ENCODE results near the gene FBXO2. TPM values are rescaled to one million over a fixed set of nuclear protein-coding genes. Genes with fewer than 3 reads are reported as not detected.

Gene FBXO2
- 5.6 and 6.3 TPM in 2 replicates for total RNA-seq
- long read RNA-seq, partial matches to known transcripts, result 1 of 1 reads
- long read RNA-seq, other reads (novel, unspliced or antisense), result 0 of 1 reads

DNA sequence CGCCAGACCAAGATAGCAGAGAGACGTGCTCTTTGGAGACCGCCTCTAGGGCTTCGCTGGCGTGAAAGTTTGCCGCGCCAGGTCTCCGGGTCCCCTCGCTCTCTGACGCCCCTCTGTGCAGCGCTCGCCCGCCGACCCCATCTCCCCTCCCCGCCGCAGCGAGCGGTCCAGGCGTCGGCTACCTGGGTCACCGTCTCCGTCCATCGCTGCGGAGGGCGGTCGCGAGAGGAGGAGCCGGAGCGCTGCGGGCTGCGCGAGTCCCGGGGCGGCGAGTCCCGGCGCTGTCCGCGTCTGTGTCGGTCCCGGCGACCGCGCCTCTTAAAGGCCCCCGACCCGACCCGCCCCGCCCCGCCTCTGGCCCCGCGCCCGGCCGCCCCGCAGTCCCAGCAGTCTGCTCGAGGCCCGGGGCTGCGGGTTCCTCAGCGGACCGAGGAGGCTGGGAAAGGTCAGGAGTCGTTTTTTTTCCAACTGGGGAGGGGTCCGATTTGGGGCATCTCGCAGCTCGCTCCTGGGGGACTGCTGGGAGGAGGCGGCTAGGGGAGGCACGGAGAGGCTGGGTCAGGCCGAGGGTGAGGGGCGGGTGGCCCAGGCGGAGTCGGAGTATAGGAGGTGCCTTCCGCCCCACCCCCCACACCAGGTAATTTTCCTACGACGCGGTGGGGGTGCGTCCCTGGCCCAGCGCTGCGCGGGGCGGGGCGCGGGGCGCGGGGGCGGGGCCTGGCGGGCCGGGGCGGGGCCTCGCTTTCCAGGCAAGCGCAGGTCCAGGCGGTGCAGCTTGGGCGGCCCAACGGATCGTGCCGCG, at the start of gene FBXO2, which contains the start of gene FBXO44:
Gene FBXO2, minus strand, starts transcription at position 293 of the 802 bp plus-strand sequence. Its CDS starts 89 bp downstream, at position 204.
Gene FBXO44, plus strand, starts transcription at position 741 of the 802 bp plus-strand sequence. CDS start 959 bp downstream, outside the sequence.
- peaks cover 32% of the 10 kb centered on the region for H3K27me3 Mint-ChIP-seq
- no peak for TF ChIP-seq CTCF (IDR thresholded peaks at IDR 0.05; ENCODE audit: unreplicated experiment)
- no peaks in the 10 kb centered on the region for H3K9me3 Mint-ChIP-seq (ENCODE audit: low read depth)
- peak within 1 kb of the TSS; percentile 70 for H3K4me3 Mint-ChIP-seq (ENCODE audit: low read depth)
- peak within 1 kb of the TSS; percentile 45 for H3K27ac Mint-ChIP-seq
- H3K4me1 Mint-ChIP-seq (ENCODE audit: low read depth), result peaks cover 9% of the 10 kb centered on the region
- no peak for DNase-seq (ENCODE audit: low spot score, unreplicated experiment)
- H3K36me3 Mint-ChIP-seq (ENCODE audit: insufficient read depth), result peaks cover 2% of the 10 kb centered on the region

DNA sequence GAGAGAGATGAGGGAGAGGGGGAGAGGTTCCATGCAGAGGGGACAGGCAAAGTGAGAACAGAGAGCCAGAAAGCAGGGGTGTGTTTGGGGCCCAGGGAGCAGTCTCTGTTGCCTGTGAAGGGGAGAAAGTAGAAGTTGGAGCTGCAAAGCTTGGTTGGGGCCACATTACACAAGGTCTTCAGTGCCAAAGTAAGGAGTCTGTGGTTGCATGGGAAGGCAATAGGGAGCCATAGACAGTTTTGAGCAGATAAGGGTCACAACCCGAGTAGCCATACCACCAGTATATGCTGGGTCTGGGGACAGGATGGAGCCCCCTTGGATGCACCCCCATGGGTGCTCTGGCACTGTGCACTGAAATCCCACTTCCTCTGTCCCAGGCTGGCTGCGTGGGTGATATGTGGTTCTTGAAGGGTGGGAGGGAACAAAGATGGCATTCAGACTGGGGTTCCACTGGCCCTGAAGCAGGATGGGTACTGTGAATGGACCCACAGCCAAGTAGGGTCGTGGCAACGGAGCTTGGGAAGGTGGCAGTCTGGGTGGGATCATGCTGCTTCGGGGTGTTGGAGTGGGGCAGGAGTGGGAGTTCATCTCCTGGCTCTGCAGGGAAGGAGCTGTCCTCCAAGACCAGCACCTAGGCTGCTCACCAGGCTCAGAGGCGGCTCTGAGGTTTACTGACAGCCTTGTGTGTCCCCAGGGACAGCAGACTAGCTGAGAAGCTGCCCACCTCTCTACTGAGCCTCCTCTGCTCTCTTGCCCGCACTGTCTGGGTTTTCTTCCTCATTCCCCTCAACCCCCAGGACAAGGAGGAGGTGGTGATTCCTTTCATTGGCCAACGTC, 49.3 kb upstream of the FBXO2 start:
- Mint-ChIP-seq H3K9me3 (ENCODE audit: low read depth) (no peaks in the 10 kb centered on the region), H3K27me3 (peaks cover 30% of the 10 kb centered on the region), H3K4me1 (ENCODE audit: low read depth) (no peaks in the 10 kb centered on the region), H3K4me3 (ENCODE audit: low read depth) (no peak overlapping the region), H3K36me3 (ENCODE audit: insufficient read depth) (no peaks in the 10 kb centered on the region), H3K27ac (no peak overlapping the region)
- no peak for TF ChIP-seq CTCF (IDR thresholded peaks at IDR 0.05; ENCODE audit: unreplicated experiment)
- DNase-seq (ENCODE audit: low spot score, unreplicated experiment), result no peak

DNA sequence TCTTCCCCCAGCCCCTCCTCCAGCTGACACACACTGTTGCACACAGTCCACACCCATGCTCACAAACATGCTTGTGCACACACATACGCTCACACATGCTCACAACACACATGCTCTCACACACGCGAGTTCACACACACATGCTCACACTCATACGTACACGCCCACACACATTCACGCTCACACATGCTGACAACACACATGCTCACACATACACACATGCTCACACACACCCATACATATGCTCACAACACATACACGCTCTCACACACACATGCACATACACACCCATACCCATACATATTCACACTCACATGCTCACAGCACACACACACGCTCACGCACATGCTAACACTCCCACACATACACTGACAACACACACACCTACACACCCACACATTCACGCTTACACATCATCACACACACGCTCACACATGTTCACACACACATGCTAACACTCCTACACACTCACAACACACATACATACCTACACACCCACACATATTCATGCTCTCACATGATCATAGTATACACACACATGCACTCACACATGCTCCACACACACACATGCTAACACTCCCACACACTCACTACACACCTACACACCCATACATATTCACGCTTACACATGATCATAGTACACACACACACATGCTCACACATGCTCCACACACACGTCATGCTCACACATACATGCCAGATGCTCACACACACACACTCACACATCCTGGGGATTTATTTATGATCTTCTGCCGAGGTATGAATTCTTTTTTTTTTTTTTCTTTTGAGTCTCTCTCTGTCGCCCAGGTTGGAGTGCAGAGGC, 48.0 kb upstream of the FBXO2 start:
- DNase-seq (ENCODE audit: low spot score, unreplicated experiment), result no peak
- H3K9me3 Mint-ChIP-seq (ENCODE audit: low read depth), result no peaks in the 10 kb centered on the region
- peaks cover 30% of the 10 kb centered on the region for H3K27me3 Mint-ChIP-seq
- H3K36me3 Mint-ChIP-seq (ENCODE audit: insufficient read depth), result no peaks in the 10 kb centered on the region
- TF ChIP-seq CTCF (IDR thresholded peaks at IDR 0.05; ENCODE audit: unreplicated experiment), result no peak
- no peak overlapping the region for H3K27ac Mint-ChIP-seq
- H3K4me1 Mint-ChIP-seq (ENCODE audit: low read depth), result no peaks in the 10 kb centered on the region
- no peak overlapping the region for H3K4me3 Mint-ChIP-seq (ENCODE audit: low read depth)

- Mint-ChIP-seq H3K9me3 (ENCODE audit: low read depth) (no peaks in the 10 kb centered on the region), H3K27me3 (peaks cover 30% of the 10 kb centered on the region), H3K27ac (no peak overlapping the region), H3K36me3 (ENCODE audit: insufficient read depth) (no peaks in the 10 kb centered on the region), H3K4me3 (ENCODE audit: low read depth) (no peak overlapping the region), H3K4me1 (ENCODE audit: low read depth) (no peaks in the 10 kb centered on the region)
- no peak for TF ChIP-seq CTCF (IDR thresholded peaks at IDR 0.05; ENCODE audit: unreplicated experiment)
- no peak for DNase-seq (ENCODE audit: low spot score, unreplicated experiment)
These were observed 47.3 kb upstream of the FBXO2 start for GRCh38 chr1:11701551-11701961.

Data from progenitor cell of endocrine pancreas (in vitro differentiated cells).